ENCODE results near the gene CRYBA4. TPM values are rescaled to one million over a fixed set of nuclear protein-coding genes. Genes with fewer than 3 reads are reported as not detected.
A peak's percentile ranks its signal among the peaks of the same experiment; 100 is the strongest.

Gene CRYBA4
- total RNA-seq, 1 experiment from 2014 or later = not detected

GRCh38 chr22:26671317-26672059, 49.7 kb downstream of the CRYBA4 start:
- Histone ChIP-seq H3K27ac (ENCODE audit: low read length) (no peak overlapping the region), H3K4me3 (ENCODE audit: low read depth in 2 of 2, low read length in 2 of 2) (no peak overlapping the region), H3K27me3 (ENCODE audit: control insufficient read depth, insufficient read depth, low read length) (no peaks in the 10 kb centered on the region), H3K36me3 (ENCODE audit: control insufficient read depth, insufficient read depth, low read length) (no peaks in the 10 kb centered on the region; the same call in 1 of the 2 replicates), H3K9me3 (ENCODE audit: control insufficient read depth, insufficient read depth, low read depth, low read length) (no peaks in the 10 kb centered on the region; the same call in 1 of the 2 replicates), H3K4me1 (ENCODE audit: control insufficient read depth, insufficient read depth, low read length) (no peaks in the 10 kb centered on the region)
- in situ Hi-C loops (cut with HindIII; ENCODE audit: low pct_unique_long_range_greater_than_20kb, low sequenced_read_pairs) = no loop called here
- BruUV-seq (replicated peaks) = no TSS peak
- ATAC-seq (no peak), DNase-seq (ENCODE audit: low read depth, low spot score) (no peak)
- intact Hi-C loops (cut with micrococcal nuclease; ENCODE audit: unreplicated experiment) = no loop called here
- CTCF ChIA-PET = no interaction called here
- POLR2A ChIA-PET = no interaction called here
- TF ChIP-seq POLR2AphosphoS5 (IDR thresholded peaks at IDR 0.05; ENCODE audit: low read depth, low read length) = no peak
- TF ChIP-seq TCF7L2 (IDR thresholded peaks at IDR 0.05; ENCODE audit: low read depth, low read length) = no peak
- TF ChIP-seq SIN3A (IDR thresholded peaks at IDR 0.05; ENCODE audit: borderline replicate concordance, insufficient read depth, low read depth, low read length) = no peak
- no peak for TF ChIP-seq CTCF (IDR thresholded peaks at IDR 0.05)
- TF ChIP-seq REST (IDR thresholded peaks at IDR 0.05; ENCODE audit: insufficient read depth in 1 of 2, low read depth in 2 of 2, low read length in 1 of 2) = no peak

- no peaks in the 10 kb centered on the region; the same call in 1 of the 2 replicates for H3K36me3 ChIP-seq (ENCODE audit: control insufficient read depth, insufficient read depth, low read length)
- no peaks in the 10 kb centered on the region for H3K27me3 ChIP-seq (ENCODE audit: control insufficient read depth, insufficient read depth, low read length)
- no peaks in the 10 kb centered on the region for H3K4me1 ChIP-seq (ENCODE audit: control insufficient read depth, insufficient read depth, low read length)
- H3K27ac ChIP-seq (ENCODE audit: low read length) = peak overlapping the region; percentile 79
- in situ Hi-C loops (cut with HindIII; ENCODE audit: low pct_unique_long_range_greater_than_20kb, low sequenced_read_pairs) = no loop called here
- CTCF ChIA-PET = no interaction called here
- POLR2A ChIA-PET = no interaction called here
- no TSS peak for BruUV-seq (replicated peaks)
- intact Hi-C loops (cut with micrococcal nuclease; ENCODE audit: unreplicated experiment) = no loop called here
- no peaks in the 10 kb centered on the region; the same call in 1 of the 2 replicates for H3K9me3 ChIP-seq (ENCODE audit: control insufficient read depth, insufficient read depth, low read depth, low read length)
- ATAC-seq (no peak), DNase-seq (ENCODE audit: low read depth, low spot score) (no peak)
- H3K4me3 ChIP-seq (ENCODE audit: low read depth in 2 of 2, low read length in 2 of 2) = peak overlapping the region; percentile 47 to 58; a peak in 3 of 4 replicates
- TF ChIP-seq CTCF (IDR thresholded peaks at IDR 0.05) = no peak
- no peak for TF ChIP-seq SIN3A (IDR thresholded peaks at IDR 0.05; ENCODE audit: borderline replicate concordance, insufficient read depth, low read depth, low read length)
- no peak for TF ChIP-seq REST (IDR thresholded peaks at IDR 0.05; ENCODE audit: insufficient read depth in 1 of 2, low read depth in 2 of 2, low read length in 1 of 2)
- TF ChIP-seq TCF7L2 (IDR thresholded peaks at IDR 0.05; ENCODE audit: low read depth, low read length) = no peak
- no peak for TF ChIP-seq POLR2AphosphoS5 (IDR thresholded peaks at IDR 0.05; ENCODE audit: low read depth, low read length)
Measured at GRCh38 chr22:26672060-26672471, 50.3 kb downstream of the CRYBA4 start.
